Measurements from ENCODE around the gene PPP1R3C. TPM values are rescaled to one million over a fixed set of nuclear protein-coding genes. Genes with fewer than 3 reads are reported as not detected.

PPP1R3C gene
- total and polyA plus RNA-seq, 2 donors (not counting 3 experiments of a cell fraction or from before 2014, with no cell fraction given), result 1.6 to 2.0 TPM

DNA sequence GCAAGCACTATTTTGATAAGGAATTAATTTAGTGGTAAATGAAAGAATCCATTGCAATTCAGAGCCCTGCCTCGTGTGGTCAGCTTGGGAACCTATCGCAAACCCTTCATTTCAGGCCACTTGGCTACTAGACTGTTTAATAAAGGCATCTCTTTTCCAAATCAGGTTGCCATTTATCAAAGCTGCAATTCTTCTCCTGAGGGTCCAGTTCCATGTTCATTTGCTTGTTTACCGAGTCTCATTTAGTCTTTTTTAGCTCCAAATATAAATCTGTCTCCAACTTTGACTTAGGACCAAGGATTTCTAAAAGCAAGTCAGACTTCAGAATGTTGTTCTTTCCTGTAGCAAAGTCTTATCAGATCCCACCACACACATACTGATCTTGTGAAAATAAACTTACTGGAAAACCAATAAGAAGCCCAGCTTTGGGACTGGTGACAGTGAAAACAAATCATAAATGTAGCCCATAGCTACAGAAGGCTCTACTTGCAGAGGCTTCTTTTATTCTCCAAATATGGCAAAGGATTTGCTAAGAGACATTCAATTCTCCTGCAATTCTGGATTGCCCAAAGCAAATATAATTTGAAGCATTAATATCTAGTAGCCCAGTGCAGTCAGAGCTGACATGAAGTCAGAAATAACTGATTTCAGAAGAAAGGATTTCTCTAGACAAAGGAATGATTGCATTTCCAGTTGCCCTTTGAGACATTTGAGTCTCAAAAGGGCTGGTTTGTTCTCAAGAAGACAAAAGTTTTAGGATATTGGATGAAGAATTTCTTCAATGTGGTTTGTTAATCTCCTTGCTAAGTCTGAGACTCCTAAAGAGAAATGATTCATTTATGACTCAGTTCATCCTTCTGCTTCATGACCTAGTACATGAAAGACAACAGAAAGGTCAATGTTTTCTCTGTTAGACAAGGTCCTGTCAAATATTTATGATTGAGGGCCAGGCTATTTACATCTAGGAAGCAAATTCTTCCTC lies 28.0 kb downstream of the PPP1R3C start:
- peaks cover 27% of the 10 kb centered on the region for H3K4me1 ChIP-seq (ENCODE audit: control insufficient read depth, extremely low read depth, insufficient read depth, low read length)
- no peaks in the 10 kb centered on the region for H3K9me1 ChIP-seq (replicated peaks; ENCODE audit: control insufficient read depth, extremely low read depth, insufficient read depth, low read length)
- TF ChIP-seq GATA2 (IDR thresholded peaks at IDR 0.05; ENCODE audit: insufficient read depth, insufficient read length, low read depth, low read length), result no peak
- TF ChIP-seq, protein P1, sequence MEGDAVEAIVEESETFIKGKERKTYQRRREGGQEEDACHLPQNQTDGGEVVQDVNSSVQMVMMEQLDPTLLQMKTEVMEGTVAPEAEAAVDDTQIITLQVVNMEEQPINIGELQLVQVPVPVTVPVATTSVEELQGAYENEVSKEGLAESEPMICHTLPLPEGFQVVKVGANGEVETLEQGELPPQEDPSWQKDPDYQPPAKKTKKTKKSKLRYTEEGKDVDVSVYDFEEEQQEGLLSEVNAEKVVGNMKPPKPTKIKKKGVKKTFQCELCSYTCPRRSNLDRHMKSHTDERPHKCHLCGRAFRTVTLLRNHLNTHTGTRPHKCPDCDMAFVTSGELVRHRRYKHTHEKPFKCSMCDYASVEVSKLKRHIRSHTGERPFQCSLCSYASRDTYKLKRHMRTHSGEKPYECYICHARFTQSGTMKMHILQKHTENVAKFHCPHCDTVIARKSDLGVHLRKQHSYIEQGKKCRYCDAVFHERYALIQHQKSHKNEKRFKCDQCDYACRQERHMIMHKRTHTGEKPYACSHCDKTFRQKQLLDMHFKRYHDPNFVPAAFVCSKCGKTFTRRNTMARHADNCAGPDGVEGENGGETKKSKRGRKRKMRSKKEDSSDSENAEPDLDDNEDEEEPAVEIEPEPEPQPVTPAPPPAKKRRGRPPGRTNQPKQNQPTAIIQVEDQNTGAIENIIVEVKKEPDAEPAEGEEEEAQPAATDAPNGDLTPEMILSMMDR (IDR thresholded peaks at IDR 0.05; ENCODE audit: extremely low read depth in 1 of 2, insufficient read depth in 1 of 2, low read depth in 1 of 2, low read length in 2 of 2), result peak in 1 of 2 donors; percentile 26
- TF ChIP-seq JUN (IDR thresholded peaks at IDR 0.05; ENCODE audit: borderline replicate concordance, insufficient read depth, insufficient read length, low read depth), result peak; percentile 80
- TF ChIP-seq FOS (IDR thresholded peaks at IDR 0.05; ENCODE audit: borderline replicate concordance, insufficient read depth, low read length), result peak; percentile 89
- no peak for TF ChIP-seq EZH2 (IDR thresholded peaks at IDR 0.05; ENCODE audit: borderline replicate concordance, low read depth, low read length, severe bottlenecking)
- TF ChIP-seq, protein P2, sequence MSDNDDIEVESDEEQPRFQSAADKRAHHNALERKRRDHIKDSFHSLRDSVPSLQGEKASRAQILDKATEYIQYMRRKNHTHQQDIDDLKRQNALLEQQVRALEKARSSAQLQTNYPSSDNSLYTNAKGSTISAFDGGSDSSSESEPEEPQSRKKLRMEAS (IDR thresholded peaks at IDR 0.05; ENCODE audit: insufficient read depth, insufficient read length), result no peak
- TF ChIP-seq POLR2AphosphoS5 (IDR thresholded peaks at IDR 0.05; ENCODE audit: insufficient read depth, low read depth, low read length), result no peak
- no peak for TF ChIP-seq MYC (IDR thresholded peaks at IDR 0.05; ENCODE audit: low read depth, low read length)
- TF ChIP-seq POLR2A (IDR thresholded peaks at IDR 0.05; ENCODE audit: low read depth, low read length), result peak; percentile 33
- H3K9me3 ChIP-seq (replicated peaks; ENCODE audit: control insufficient read depth, insufficient read depth, low read length), result peaks cover 2% of the 10 kb centered on the region
- no peak overlapping the region for H3K4me3 ChIP-seq (replicated peaks in 1 of 3; ENCODE audit: insufficient read depth in 1 of 3, low read depth in 1 of 3, low read length in 3 of 3)
- H3K27ac ChIP-seq (ENCODE audit: insufficient read depth, low read depth, low read length), result peak overlapping the region; percentile 78
- intact Hi-C loops (cut with micrococcal nuclease), result loop anchor here (1.0 kb wide), 2 partner anchors 8 to 9 kb away; no protein-coding TSS in a partner anchor
- peak overlapping the region; percentile 70 for H3K4me2 ChIP-seq (ENCODE audit: insufficient read depth, low read length)
- BruUV-seq (replicated peaks), result no TSS peak
- FAIRE-seq, result peak; percentile 90
- H3K9ac ChIP-seq (replicated peaks; ENCODE audit: extremely low read depth, insufficient read depth, low read length), result peak overlapping the region; percentile 41
- no peaks in the 10 kb centered on the region for H3K36me3 ChIP-seq (ENCODE audit: control insufficient read depth in 2 of 2, extremely low read depth in 1 of 2, insufficient read depth in 2 of 2, low read length in 2 of 2)
- POLR2A ChIA-PET, result interaction anchor here (0.7 to 1.9 kb wide), 3 partner anchors 9 to 31 kb away, joined by 3 to 9 read pairs (median 5); partner anchors contain the start of gene PPP1R3C
- H2AFZ ChIP-seq (ENCODE audit: low read depth, low read length), result no peak overlapping the region
- DNase-seq (ENCODE audit: low read depth, low spot score), result peak; percentile 95
- no peaks in the 10 kb centered on the region for H3K79me2 ChIP-seq (ENCODE audit: control insufficient read depth, insufficient read depth, low read length)
- H3K27me3 ChIP-seq (ENCODE audit: control insufficient read depth in 2 of 2, insufficient read depth in 2 of 2, low read length in 2 of 2), result no peaks in the 10 kb centered on the region
- CTCF ChIA-PET, result interaction anchor here (0.8 to 1.9 kb wide), 9 partner anchors 8 to 53 kb away, joined by 3 to 10 read pairs (median 4); partner anchors contain the start of gene PPP1R3C
- dilution Hi-C loops (cut with MboI; ENCODE audit: extremely low pct_ligation_motif_present, low sequenced_read_pairs), result no loop called here
- H4K20me1 ChIP-seq (replicated peaks; ENCODE audit: control insufficient read depth, extremely low read depth, insufficient read depth, low read length), result no peaks in the 10 kb centered on the region

Measured in endothelial cell of umbilical vein (primary cell).